Measurements from ENCODE around the gene IFT27. TPM values are rescaled to one million over a fixed set of nuclear protein-coding genes. Genes with fewer than 3 reads are reported as not detected.

The IFT27 gene
- total and polyA plus RNA-seq, 2 experiments from 2014 or later = 28.5 to 63.5 TPM

GRCh38 chr22:36775586-36775963 is 344 bp downstream of the IFT27 start:
- peak; percentile 7 for ATAC-seq
- Histone ChIP-seq H3F3A (replicated peaks; ENCODE audit: low read depth) (no peaks in the 10 kb centered on the region), H2AFZ (no peak overlapping the region), H3K4me3 (peak overlapping the region; percentile 68), H4K20me1 (replicated peaks; ENCODE audit: insufficient read depth) (no peaks in the 10 kb centered on the region), H3K27ac (ENCODE audit: low read depth) (no peak overlapping the region), H3K36me3 (ENCODE audit: insufficient read depth) (no peaks in the 10 kb centered on the region), H3K79me2 (replicated peaks; ENCODE audit: insufficient read depth) (peaks cover 3% of the 10 kb centered on the region; the same call in 1 of the 2 replicates), H3K4me1 (ENCODE audit: insufficient read depth) (peaks cover 7% of the 10 kb centered on the region), H3K4me2 (peak overlapping the region; percentile 91), H3K27me3 (ENCODE audit: insufficient read depth) (peaks cover 8% of the 10 kb centered on the region), H3K9me2 (ENCODE audit: insufficient read depth) (no peaks in the 10 kb centered on the region)
- Mint-ChIP-seq H3K9me3 (peaks cover 32% of the 10 kb centered on the region), H3K27me3 (ENCODE audit: insufficient read depth, low read depth, poor library complexity) (peaks cover 25% of the 10 kb centered on the region), H3K27ac (peak overlapping the region; percentile 60; the same call in 1 of the 2 replicates), H3K4me3 (peak overlapping the region; percentile 85), H3K4me1 (peaks cover 22% of the 10 kb centered on the region), H3K36me3 (ENCODE audit: low read depth) (peaks cover 25% of the 10 kb centered on the region)
- TF ChIP-seq POLR2AphosphoS5 (IDR thresholded peaks at IDR 0.05; ENCODE audit: low read depth) (no peak), EZH2 (IDR thresholded peaks at IDR 0.05; ENCODE audit: low read depth, unreplicated experiment) (no peak), NANOG (IDR thresholded peaks at IDR 0.05; ENCODE audit: borderline replicate concordance) (no peak), STAT1 (IDR thresholded peaks at IDR 0.05; ENCODE audit: unreplicated experiment) (no peak), ZNF114 (CRISPR knock-in tag; IDR thresholded peaks at IDR 0.05) (no peak), CREB1 (CRISPR knock-in tag; IDR thresholded peaks at IDR 0.05; ENCODE audit: low read depth) (no peak), EZH2phosphoT487 (IDR thresholded peaks at IDR 0.05; ENCODE audit: unreplicated experiment) (no peak), JUNB (IDR thresholded peaks at IDR 0.05; ENCODE audit: unreplicated experiment) (no peak), ZNF331 (CRISPR knock-in tag; IDR thresholded peaks at IDR 0.05; ENCODE audit: low read depth) (no peak), CTCF (conservative IDR thresholded peaks at IDR 0.05; ENCODE audit: low read depth in 2 of 2) (no peak)
- TF ChIP-seq, protein P1, sequence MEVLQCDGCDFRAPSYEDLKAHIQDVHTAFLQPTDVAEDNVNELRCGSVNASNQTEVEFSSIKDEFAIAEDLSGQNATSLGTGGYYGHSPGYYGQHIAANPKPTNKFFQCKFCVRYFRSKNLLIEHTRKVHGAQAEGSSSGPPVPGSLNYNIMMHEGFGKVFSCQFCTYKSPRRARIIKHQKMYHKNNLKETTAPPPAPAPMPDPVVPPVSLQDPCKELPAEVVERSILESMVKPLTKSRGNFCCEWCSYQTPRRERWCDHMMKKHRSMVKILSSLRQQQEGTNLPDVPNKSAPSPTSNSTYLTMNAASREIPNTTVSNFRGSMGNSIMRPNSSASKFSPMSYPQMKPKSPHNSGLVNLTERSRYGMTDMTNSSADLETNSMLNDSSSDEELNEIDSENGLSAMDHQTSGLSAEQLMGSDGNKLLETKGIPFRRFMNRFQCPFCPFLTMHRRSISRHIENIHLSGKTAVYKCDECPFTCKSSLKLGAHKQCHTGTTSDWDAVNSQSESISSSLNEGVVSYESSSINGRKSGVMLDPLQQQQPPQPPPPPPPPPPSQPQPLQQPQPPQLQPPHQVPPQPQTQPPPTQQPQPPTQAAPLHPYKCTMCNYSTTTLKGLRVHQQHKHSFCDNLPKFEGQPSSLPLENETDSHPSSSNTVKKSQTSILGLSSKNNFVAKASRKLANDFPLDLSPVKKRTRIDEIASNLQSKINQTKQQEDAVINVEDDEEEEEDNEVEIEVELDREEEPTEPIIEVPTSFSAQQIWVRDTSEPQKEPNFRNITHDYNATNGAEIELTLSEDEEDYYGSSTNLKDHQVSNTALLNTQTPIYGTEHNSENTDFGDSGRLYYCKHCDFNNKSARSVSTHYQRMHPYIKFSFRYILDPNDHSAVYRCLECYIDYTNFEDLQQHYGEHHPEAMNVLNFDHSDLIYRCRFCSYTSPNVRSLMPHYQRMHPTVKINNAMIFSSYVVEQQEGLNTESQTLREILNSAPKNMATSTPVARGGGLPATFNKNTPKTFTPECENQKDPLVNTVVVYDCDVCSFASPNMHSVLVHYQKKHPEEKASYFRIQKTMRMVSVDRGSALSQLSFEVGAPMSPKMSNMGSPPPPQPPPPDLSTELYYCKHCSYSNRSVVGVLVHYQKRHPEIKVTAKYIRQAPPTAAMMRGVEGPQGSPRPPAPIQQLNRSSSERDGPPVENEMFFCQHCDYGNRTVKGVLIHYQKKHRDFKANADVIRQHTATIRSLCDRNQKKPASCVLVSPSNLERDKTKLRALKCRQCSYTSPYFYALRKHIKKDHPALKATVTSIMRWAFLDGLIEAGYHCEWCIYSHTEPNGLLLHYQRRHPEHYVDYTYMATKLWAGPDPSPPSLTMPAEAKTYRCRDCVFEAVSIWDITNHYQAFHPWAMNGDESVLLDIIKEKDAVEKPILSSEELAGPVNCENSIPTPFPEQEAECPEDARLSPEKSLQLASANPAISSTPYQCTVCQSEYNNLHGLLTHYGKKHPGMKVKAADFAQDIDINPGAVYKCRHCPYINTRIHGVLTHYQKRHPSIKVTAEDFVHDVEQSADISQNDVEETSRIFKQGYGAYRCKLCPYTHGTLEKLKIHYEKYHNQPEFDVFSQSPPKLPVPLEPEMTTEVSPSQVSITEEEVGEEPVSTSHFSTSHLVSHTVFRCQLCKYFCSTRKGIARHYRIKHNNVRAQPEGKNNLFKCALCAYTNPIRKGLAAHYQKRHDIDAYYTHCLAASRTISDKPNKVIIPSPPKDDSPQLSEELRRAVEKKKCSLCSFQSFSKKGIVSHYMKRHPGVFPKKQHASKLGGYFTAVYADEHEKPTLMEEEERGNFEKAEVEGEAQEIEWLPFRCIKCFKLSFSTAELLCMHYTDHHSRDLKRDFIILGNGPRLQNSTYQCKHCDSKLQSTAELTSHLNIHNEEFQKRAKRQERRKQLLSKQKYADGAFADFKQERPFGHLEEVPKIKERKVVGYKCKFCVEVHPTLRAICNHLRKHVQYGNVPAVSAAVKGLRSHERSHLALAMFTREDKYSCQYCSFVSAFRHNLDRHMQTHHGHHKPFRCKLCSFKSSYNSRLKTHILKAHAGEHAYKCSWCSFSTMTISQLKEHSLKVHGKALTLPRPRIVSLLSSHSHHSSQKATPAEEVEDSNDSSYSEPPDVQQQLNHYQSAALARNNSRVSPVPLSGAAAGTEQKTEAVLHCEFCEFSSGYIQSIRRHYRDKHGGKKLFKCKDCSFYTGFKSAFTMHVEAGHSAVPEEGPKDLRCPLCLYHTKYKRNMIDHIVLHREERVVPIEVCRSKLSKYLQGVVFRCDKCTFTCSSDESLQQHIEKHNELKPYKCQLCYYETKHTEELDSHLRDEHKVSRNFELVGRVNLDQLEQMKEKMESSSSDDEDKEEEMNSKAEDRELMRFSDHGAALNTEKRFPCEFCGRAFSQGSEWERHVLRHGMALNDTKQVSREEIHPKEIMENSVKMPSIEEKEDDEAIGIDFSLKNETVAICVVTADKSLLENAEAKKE (CRISPR knock-in tag; IDR thresholded peaks at IDR 0.05) = no peak
- TF ChIP-seq, protein P2, sequence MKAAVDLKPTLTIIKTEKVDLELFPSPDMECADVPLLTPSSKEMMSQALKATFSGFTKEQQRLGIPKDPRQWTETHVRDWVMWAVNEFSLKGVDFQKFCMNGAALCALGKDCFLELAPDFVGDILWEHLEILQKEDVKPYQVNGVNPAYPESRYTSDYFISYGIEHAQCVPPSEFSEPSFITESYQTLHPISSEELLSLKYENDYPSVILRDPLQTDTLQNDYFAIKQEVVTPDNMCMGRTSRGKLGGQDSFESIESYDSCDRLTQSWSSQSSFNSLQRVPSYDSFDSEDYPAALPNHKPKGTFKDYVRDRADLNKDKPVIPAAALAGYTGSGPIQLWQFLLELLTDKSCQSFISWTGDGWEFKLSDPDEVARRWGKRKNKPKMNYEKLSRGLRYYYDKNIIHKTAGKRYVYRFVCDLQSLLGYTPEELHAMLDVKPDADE (IDR thresholded peaks at IDR 0.05) = no peak
- TF ChIP-seq, protein P3, sequence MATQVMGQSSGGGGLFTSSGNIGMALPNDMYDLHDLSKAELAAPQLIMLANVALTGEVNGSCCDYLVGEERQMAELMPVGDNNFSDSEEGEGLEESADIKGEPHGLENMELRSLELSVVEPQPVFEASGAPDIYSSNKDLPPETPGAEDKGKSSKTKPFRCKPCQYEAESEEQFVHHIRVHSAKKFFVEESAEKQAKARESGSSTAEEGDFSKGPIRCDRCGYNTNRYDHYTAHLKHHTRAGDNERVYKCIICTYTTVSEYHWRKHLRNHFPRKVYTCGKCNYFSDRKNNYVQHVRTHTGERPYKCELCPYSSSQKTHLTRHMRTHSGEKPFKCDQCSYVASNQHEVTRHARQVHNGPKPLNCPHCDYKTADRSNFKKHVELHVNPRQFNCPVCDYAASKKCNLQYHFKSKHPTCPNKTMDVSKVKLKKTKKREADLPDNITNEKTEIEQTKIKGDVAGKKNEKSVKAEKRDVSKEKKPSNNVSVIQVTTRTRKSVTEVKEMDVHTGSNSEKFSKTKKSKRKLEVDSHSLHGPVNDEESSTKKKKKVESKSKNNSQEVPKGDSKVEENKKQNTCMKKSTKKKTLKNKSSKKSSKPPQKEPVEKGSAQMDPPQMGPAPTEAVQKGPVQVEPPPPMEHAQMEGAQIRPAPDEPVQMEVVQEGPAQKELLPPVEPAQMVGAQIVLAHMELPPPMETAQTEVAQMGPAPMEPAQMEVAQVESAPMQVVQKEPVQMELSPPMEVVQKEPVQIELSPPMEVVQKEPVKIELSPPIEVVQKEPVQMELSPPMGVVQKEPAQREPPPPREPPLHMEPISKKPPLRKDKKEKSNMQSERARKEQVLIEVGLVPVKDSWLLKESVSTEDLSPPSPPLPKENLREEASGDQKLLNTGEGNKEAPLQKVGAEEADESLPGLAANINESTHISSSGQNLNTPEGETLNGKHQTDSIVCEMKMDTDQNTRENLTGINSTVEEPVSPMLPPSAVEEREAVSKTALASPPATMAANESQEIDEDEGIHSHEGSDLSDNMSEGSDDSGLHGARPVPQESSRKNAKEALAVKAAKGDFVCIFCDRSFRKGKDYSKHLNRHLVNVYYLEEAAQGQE (IDR thresholded peaks at IDR 0.05; ENCODE audit: unreplicated experiment) = no peak
- DNase-seq (ENCODE audit: low spot score) = peak; percentile 45

All from GM23338 (cell line).